K562 (cell line): ENCODE results near the gene SNX14. TPM values are rescaled to one million over a fixed set of nuclear protein-coding genes. Genes with fewer than 3 reads are reported as not detected.

Source experiments
- CBX2 ChIP-seq: fragments of 200-600 bp; sonication (generic); IDR thresholded peaks from one replicate; pipeline ENCODE4 v1.6.1; 2012; ENCODE audit warnings: mild to moderate bottlenecking, low read length, inconsistent platforms; ENCODE audit not compliant: insufficient read depth, poor library complexity, severe bottlenecking
- FOXA3 ChIP-seq, 2 experiments: fragments of 450-650 bp in 1 of 2; sonication (generic) in 1 of 2; formaldehyde crosslinking; IDR thresholded peaks in 1 of 2; conservative IDR thresholded peaks in 1 of 2; 2 replicates each; pipeline versions ENCODE4 v1.4.0 to v1.8.0; 2020 to 2022; ENCODE audit warnings: mild to moderate bottlenecking in 2 of 2, missing genetic modification reagents in 1 of 2
- HMGN3 ChIP-seq: IDR thresholded peaks from 2 replicates; pipeline ENCODE4 v1.6.1; 2011; ENCODE audit warnings: borderline replicate concordance, low read depth, mild to moderate bottlenecking, mixed read lengths, low read length; ENCODE audit not compliant: insufficient read length; ENCODE audit errors: extremely low read depth
- KAT7 ChIP-seq: sonication (generic); formaldehyde crosslinking; IDR thresholded peaks from 2 replicates; pipeline ENCODE4 v1.8.0; 2022; ENCODE audit warnings: missing genetic modification reagents, mild to moderate bottlenecking, borderline replicate concordance
- MEF2A ChIP-seq: IDR thresholded peaks from 2 replicates; pipeline ENCODE4 v1.6.1; 2011; ENCODE audit warnings: low read depth, mild to moderate bottlenecking, low read length, moderate library complexity; ENCODE audit not compliant: control insufficient read depth
- SIN3B ChIP-seq: fragments of 450-650 bp; IDR thresholded peaks from 2 replicates; pipeline ENCODE4 v1.6.1; 2017; ENCODE audit warnings: low read depth, mild to moderate bottlenecking, moderate library complexity
- STAT5A ChIP-seq: IDR thresholded peaks from 2 replicates; pipeline ENCODE4 v1.6.1; 2012; ENCODE audit warnings: low read length, inconsistent platforms, borderline replicate concordance
- ZFP1 ChIP-seq: fragments of 450-650 bp; formaldehyde crosslinking; IDR thresholded peaks from 2 replicates; pipeline ENCODE4 v1.4.0; 2020; ENCODE audit warnings: mild to moderate bottlenecking, mixed read lengths
- ZNF134 ChIP-seq: fragments of 250-450 bp; sonication (Bioruptor Pico); conservative IDR thresholded peaks from 2 replicates; pipeline ENCODE4 v1.4.0; 2020
- ZNF143 ChIP-seq: sonication (generic); formaldehyde crosslinking; IDR thresholded peaks from 2 replicates; pipeline ENCODE4 v1.9.0; 2022; ENCODE audit warnings: mild to moderate bottlenecking, missing genetic modification reagents
- polyA plus RNA-seq, 8 experiments: library from polyadenylated mRNA; depleted of rRNA in 4 of 8; stranded (reverse) in 5 of 8; unstranded in 3 of 8; fragments of >200 nt; fragmentation: Nextera tagmentation in 2 of 8; fragmentation: Illumina TruSeq in 1 of 8; extraction: Ambion mirVana in 2 of 8; extraction: Trizol in 1 of 8; gene quantifications; 2 replicates each; pipeline versions ENCODE4 v1.2.1 to v1.2.3, GENCODE V29; 2011 to 2014; ENCODE audit warnings: inconsistent platforms in 1 of 8, missing spikeins in 1 of 8
- total RNA-seq, 7 experiments: library from RNA; depleted of rRNA in 6 of 7; stranded (reverse); fragments of >200 nt in 6 of 7; fragmentation: Illumina TruSeq in 2 of 7; extraction: Trizol in 2 of 7; gene quantifications; 2 replicates each; pipeline versions ENCODE4 v1.2.1 to v1.2.3, GENCODE V29; 2011 to 2021; ENCODE audit warnings: low replicate concordance in 1 of 7
- TF ChIP-seq, protein P1 (sequence below), 2 experiments: fragments of 450-650 bp; formaldehyde crosslinking in 1 of 2; IDR thresholded peaks; 2 replicates each; pipeline versions ENCODE4 v1.4.0 to v1.6.1; 2014 to 2020; ENCODE audit warnings: mild to moderate bottlenecking in 2 of 2, borderline replicate concordance in 1 of 2, low read depth in 1 of 2
- TF ChIP-seq, protein P2 (sequence below): IDR thresholded peaks from 2 replicates; pipeline ENCODE4 v1.6.1; 2012; ENCODE audit warnings: low read depth, low read length, improper control_type of control experiment, borderline replicate concordance
- TF ChIP-seq, protein P3 (sequence below): sonication (generic); formaldehyde crosslinking; IDR thresholded peaks from 2 replicates; pipeline ENCODE4 v1.8.0; 2022; ENCODE audit warnings: mild to moderate bottlenecking, missing genetic modification reagents

SNX14 gene
- total and polyA plus RNA-seq, 9 of the 15 experiments (the other 6 are each of a cell fraction or from before 2014, with no cell fraction given), result 46.5 to 140 (median 71.2) TPM

DNA sequence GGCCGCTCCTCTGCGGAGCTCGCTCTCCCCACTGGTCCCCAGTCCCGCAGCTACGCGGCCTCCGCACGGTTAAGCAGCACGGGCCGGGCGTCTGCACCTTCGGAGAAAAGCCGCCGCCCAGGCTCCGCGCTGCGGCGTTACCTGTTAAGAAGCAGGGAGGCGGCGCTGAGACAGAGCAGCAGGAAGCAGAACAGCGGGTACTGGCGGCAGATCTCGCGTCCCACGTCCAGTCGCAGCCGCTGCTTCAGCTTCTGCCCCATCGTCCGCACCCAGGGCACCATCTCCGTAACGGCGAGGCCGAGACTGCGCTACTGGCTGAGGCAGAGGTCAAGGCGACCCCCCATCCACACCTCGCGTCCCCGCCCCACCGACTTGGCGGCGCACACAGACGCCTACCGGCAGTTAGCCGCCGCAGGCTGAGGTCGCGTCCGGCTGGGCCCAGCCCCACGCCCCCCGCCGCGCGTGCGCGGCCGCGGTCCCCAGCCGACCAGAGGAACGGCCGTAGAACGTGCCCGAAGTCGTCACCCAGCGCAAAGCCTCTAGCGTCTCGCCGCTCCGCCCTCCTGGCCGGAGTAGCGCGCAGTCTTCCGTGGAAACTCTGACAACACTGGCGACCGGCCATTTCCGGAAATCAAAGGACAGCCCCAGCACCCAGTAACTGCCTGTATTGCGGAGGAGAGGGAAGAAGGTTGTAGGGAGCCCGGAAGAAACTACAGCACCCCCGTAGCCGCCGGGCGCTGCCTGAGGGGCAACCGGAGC, at the start of gene SNX14 (continued):
- TF ChIP-seq, protein P1, sequence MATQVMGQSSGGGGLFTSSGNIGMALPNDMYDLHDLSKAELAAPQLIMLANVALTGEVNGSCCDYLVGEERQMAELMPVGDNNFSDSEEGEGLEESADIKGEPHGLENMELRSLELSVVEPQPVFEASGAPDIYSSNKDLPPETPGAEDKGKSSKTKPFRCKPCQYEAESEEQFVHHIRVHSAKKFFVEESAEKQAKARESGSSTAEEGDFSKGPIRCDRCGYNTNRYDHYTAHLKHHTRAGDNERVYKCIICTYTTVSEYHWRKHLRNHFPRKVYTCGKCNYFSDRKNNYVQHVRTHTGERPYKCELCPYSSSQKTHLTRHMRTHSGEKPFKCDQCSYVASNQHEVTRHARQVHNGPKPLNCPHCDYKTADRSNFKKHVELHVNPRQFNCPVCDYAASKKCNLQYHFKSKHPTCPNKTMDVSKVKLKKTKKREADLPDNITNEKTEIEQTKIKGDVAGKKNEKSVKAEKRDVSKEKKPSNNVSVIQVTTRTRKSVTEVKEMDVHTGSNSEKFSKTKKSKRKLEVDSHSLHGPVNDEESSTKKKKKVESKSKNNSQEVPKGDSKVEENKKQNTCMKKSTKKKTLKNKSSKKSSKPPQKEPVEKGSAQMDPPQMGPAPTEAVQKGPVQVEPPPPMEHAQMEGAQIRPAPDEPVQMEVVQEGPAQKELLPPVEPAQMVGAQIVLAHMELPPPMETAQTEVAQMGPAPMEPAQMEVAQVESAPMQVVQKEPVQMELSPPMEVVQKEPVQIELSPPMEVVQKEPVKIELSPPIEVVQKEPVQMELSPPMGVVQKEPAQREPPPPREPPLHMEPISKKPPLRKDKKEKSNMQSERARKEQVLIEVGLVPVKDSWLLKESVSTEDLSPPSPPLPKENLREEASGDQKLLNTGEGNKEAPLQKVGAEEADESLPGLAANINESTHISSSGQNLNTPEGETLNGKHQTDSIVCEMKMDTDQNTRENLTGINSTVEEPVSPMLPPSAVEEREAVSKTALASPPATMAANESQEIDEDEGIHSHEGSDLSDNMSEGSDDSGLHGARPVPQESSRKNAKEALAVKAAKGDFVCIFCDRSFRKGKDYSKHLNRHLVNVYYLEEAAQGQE (IDR thresholded peaks at IDR 0.05; ENCODE audit: borderline replicate concordance), result peak; percentile 81
- TF ChIP-seq, protein P1 (CRISPR knock-in tag; IDR thresholded peaks at IDR 0.05; ENCODE audit: low read depth), result peak; percentile 55; the same call in 1 of the 2 replicates
- 0 out of 2 replicates have a peak, but pooled peaks have one; percentile 74 for TF ChIP-seq KAT7 (CRISPR knock-in tag)
- no peak for TF ChIP-seq STAT5A
- TF ChIP-seq ZNF143, result peak; percentile 81; the same call in 1 of the 2 replicates
- TF ChIP-seq ZFP1 (CRISPR knock-in tag), result no peak
- TF ChIP-seq ZNF134 (CRISPR knock-in tag), result no peak
- TF ChIP-seq, protein P2, sequence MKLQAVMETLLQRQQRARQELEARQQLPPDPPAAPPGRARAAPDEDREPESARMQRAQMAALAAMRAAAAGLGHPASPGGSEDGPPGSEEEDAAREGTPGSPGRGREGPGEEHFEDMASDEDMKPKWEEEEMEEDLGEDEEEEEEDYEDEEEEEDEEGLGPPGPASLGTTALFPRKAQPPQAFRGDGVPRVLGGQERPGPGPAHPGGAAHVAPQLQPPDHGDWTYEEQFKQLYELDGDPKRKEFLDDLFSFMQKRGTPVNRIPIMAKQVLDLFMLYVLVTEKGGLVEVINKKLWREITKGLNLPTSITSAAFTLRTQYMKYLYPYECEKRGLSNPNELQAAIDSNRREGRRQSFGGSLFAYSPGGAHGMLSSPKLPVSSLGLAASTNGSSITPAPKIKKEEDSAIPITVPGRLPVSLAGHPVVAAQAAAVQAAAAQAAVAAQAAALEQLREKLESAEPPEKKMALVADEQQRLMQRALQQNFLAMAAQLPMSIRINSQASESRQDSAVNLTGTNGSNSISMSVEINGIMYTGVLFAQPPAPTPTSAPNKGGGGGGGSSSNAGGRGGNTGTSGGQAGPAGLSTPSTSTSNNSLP, result no peak
- peak; percentile 80 for TF ChIP-seq HMGN3
- TF ChIP-seq, protein P3, sequence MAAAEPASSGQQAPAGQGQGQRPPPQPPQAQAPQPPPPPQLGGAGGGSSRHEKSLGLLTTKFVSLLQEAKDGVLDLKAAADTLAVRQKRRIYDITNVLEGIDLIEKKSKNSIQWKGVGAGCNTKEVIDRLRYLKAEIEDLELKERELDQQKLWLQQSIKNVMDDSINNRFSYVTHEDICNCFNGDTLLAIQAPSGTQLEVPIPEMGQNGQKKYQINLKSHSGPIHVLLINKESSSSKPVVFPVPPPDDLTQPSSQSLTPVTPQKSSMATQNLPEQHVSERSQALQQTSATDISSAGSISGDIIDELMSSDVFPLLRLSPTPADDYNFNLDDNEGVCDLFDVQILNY (CRISPR knock-in tag), result peak; percentile 66; the same call in 1 of the 2 replicates
- no peak for TF ChIP-seq CBX2
- no peak for TF ChIP-seq MEF2A
- TF ChIP-seq FOXA3 (CRISPR knock-in tag; conservative IDR thresholded peaks at IDR 0.05 in 1 of 2, IDR thresholded peaks at IDR 0.05 in 1 of 2), result 0 out of 4 replicates have a peak, but pooled peaks of 1 of the 2 experiments have one; percentile 0
- TF ChIP-seq SIN3B, result no peak
